ENCODE measurements around the gene SCAP.
"Not testable (repeated sequence)": the region's sequence is repeated elsewhere in the genome, so short reads cannot be mapped to it uniquely, and the experiment has no call there.

SCAP gene

DNA sequence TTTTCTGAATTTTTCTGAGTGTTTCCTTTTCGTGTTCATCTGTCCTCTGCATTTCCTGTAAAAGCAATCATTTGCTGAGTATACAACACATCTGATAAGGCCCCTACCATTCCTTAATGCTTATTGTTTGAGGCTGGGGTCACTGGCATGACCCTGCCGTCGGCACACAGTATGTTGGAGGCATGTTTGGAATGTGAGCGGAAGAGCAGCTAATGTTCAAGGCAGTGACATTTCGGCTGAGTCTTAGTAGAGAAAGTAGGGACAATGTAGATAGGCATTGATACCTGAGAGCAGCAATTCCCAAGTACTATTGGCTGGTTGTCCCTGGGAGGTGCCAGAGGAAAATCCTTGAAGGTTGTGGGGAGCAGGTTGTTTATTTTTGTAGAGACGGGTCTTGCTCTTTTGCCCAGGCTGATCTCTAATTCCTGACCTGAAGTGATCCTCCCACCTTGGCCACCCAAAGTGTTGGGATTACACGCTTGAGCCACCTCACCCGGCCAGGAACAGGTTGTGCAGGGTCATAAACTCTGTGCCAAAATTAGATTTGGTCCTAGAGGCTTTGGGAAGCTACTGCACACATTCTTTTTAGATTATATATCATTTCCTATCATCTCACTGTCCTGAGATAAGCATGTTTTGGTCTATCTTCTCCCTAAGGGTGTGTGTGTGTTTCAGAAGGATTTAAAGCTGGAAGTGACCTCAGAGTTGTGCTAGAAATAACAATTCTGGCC, 81.4 kb downstream of the SCAP start:
- DNase-seq (ENCODE audit: low read depth): no peak

DNA sequence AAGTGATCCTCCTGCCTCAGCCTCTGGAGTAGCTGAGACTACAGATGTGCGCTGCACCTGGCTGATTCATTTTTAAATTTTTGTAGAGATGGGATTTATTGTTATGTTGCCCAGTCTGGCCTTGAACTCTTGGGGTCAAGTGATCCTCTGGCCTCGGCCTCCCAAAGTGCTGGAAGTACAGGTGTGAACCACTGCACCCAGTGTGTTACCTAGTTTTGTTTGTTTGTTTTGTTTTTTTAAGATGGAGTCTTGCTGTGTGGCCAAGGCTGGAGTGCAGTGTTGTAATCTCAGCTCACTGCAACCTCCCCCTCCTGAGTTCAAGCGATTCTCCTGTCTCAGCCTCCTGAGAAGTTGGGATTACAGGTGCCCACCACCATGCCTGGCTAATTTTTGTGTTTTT, 82.8 kb downstream of the SCAP start:
- DNase-seq (ENCODE audit: low read depth): no peak

DNA sequence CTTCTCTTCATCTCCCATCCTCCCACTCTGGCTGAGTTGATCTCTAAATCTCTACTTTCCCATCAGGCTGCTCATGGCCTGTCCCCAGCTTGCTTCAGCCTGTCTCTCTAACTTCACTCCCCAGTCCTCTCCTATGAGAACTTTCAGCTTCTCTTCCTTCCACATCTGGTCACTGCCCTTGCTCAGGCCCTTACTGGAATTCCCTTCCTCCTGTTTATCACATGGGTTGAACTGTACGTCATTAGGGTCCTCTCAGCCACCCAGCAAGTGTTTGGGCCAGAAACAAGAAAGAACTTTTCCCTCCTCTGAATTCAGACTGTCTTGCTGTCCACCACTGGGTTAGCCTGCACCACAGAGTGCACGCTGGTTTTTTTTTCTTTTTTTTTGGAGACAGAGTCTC, 89.9 kb downstream of the SCAP start:
- no peak for DNase-seq (ENCODE audit: low read depth)

DNA sequence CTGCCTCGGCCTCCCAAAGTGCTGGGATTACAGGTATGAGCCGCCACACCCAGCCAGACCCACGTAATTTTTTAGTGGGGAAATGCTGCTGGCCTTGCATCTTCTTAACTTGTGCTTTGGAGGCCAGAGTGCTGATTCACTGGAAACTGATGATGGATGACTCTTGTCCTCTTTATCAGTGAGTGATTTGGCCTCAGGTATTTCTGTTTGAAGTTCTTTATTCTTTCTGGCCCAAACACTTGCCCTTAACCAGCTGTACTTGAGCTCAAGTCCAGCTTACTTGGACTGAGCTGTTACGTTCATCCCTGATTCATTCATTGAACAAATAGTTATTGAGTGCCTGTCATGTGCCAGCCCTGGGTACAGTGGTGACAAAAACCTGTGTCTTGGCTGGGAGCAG, 90.7 kb downstream of the SCAP start:
- no peak for DNase-seq (ENCODE audit: low read depth)

DNA sequence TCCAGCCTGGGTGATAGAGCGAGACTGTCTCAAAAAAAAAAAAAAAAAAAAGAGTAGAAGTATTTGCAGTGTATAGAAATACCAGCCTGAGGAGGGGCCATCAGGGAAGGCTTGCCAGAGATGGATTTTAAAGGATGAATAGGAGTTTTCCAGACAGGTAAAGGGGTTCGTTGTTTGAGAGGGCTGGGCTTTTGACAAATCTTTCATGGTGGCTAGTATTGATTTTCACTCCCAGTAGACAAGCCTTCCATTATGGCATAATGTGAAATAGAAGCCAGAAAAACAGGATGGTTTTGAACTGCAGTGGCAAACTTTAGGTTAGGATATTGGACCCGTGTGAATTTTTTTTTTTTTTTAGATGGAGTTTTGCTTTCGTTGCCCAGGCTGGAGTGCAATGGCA, 91.3 kb downstream of the SCAP start:
- DNase-seq (ENCODE audit: low read depth): no peak

DNA sequence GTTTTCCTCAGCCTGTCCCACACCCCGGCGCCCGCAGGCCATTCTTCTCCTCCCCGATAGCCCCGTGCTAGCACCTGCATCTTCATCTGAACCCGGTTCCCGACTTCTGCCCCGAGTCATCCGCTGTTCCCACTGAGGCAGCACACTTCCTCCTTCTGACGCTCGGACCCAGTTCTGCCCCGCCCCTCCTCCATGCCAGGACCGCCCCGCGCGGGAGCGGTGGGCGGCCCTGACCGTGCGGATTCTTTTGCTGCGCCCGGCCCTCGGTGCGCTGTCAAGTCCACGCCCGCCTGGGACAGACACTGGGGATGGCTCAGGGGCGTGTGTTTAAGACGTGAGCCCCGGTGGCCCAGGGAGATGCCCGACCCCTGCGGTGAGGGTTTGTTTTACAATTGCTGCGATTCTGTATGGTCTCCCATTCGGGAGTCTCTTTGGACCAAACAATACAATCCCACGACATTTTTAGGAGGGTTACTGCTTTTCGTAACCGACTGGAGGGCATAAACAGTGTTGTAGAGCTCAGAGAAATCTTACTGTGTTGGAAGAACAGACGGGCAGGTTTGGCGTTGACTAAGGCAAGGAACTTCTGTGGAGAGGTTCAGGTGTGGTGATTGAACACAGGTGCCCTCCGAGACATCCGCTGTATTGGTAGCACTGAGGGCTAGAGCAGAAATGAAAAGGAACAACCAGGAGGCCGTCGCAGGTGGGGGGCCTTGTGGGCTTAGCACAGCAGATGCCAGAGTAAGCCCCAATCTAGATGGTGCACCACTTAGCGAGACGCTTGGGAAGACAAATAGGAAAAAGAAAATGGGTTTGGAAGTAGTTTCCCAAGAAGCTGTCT, 94.2 kb downstream of the SCAP start:
- peak; percentile 43 for DNase-seq (ENCODE audit: low read depth)

DNA sequence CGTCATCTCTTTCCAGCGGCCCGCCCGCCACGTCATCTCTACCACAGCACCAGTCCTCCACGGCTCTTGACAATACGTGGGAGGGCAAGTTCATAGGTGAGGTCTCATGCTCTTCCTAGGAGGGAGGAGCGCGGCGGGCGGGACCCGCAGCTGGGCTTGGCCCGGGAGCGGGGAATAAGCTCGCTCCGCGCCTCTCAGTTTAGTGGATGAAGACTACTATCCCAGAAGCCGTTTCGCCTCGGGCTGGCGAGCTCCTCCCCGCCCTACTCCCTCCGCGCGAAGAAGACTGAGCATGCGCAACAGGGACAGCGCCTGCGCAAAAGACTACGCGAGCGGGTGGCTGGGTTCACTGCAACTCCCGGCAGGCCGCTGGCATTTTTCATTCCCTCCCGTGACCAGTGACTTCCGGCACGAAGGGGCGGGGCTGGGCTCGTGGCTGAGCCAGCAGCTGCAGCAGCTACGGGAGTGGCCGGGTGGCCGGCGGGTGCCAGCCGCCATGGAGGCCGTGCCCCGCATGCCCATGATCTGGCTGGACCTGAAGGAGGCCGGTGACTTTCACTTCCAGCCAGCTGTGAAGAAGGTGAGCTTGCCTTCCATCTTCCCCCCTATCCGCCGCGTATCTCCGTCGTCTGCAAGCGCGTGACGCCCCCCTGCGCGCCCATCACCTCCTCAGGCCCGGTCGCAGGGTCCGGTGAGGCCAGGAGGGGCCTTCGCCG, 95.0 kb downstream of the SCAP start, which contains the start of gene PTPN23:
Gene PTPN23, plus strand, starts transcription at position 421 of the 716 bp plus-strand sequence. Its CDS starts 76 bp downstream, at position 497.
- DNase-seq (ENCODE audit: low read depth): peak; percentile 97

DNA sequence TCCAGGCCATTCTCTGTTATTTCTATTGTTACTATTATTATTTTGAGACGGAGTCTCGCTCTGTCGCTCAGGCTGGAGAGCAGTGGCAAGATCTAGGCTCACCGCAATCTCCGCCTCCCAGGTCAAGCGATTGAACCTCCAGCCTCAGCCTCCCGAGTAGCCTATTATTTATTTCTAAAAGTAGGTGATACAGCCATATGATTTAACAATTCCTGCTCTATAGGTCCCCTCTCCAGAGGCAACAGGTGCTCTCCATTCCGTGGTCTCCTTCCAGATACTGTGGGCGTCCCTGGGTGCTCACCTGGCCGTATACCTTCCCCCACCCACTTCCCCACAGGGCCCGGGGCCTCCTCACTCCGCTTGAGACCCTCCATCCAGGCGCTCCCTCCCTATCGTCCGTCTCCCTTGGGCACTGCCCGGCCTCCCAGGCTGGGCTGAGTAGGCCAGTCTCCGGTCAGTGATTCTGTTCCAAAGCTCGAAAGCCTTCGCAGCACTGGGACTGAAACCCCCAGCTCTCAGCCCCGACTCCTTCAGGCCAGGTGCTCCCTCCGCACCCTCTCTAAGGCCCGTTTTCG, 95.6 kb downstream of the SCAP start:
- no peak for DNase-seq (ENCODE audit: low read depth)

DNA sequence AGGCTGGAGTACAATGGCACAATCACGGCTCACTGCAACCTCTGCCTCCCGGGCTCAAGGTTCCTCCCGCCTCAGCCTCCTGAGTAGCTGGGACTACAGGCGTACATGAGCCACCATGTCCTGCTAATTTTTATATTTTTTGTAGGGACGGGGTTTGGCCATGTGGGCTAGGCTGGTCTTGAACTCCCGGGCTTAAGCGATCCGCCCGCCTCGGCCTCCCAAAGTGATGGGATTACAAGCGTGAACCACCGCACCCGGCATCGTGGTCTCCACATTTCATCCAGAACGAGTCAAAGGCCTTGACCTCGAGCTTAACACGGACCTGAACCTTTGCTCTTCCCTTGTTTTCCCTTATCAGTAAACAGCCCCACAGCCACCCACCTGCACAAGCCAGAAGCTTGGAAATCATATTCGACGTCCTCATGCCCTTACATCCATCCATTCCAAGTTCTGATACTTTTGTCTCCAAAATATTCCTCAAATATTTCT, 96.3 kb downstream of the SCAP start:
- DNase-seq (ENCODE audit: low read depth): no peak

DNA sequence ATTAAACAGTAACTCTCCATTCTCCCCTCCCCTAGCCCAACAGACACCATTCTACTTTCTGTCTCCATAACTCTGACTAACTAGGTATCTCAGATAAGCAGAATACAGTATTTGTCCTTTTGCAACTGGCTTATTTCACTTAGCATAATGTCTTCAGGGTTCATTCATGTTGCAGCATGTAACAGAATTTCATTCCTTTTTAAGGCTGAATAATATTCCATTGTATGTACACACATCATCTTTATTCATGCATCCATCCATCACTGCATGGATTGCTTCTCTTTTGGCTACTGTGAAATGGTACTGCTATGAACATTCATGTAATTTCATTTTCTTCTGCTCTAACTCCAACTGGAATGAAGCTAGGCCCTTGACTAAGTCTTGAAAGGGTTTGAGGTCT, 96.9 kb downstream of the SCAP start:
- DNase-seq (ENCODE audit: low read depth): no peak

DNA sequence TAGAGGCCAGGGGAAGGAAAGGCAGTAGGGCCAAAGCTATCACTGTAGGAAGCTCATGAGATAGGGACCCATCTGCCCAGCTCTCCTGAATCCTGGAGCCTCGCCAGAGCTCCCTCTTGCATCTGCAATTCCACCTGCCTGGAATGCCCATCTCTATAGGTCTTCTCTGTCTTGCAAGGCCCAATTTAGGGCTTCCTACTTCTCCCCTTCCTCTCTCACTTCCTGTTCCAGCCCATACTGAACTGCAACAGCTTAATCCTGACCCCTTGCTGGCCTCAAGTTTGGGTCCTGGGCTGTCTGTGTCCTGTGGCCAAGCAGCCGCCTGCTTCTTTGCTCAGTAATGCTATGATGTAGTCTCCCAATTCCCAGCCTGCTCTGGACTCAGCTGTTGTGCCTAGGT, 98.6 kb downstream of the SCAP start:
- no peak for DNase-seq (ENCODE audit: low read depth)

DNA sequence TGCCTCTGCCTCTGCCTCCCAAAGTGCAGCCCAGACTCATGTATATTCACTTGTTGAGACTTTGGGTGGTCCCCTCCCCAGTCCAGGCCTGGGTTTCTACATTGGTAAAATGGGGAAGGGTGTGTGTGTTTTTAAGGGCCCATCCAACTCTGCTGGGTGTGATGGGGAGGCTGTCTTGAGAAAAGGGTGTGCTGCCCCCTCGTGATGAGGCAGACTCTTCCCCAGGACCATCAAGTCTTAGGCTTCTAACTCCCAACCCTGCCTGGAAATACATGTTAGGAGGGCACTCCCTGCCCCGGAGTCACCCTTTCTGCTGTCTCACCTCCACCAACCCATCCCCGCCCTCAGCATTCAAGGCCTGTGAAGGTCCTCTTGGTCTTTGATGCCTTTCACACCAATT, 99.3 kb downstream of the SCAP start:
- no peak for DNase-seq (ENCODE audit: low read depth)

DNA sequence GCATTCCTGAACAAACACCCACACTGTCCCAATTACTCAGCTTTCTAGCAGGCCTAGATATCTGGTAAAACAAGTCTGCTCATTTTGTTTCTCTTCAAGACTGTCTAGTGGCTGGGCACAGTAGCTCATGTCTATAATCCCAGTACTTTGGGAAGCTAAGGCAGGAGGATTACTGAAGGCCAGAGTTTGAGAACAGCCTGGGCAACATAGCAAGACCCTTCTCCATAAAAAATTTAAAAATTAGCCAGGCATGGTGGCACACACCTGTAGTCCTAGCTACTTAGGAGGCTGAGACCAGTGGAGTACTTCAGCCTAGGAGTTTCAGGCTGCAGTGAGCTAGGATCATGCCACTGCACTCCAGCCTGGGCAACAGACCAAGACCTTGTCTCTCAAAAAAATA, 101.2 kb downstream of the SCAP start:
- no peak for DNase-seq (ENCODE audit: low read depth)

DNA sequence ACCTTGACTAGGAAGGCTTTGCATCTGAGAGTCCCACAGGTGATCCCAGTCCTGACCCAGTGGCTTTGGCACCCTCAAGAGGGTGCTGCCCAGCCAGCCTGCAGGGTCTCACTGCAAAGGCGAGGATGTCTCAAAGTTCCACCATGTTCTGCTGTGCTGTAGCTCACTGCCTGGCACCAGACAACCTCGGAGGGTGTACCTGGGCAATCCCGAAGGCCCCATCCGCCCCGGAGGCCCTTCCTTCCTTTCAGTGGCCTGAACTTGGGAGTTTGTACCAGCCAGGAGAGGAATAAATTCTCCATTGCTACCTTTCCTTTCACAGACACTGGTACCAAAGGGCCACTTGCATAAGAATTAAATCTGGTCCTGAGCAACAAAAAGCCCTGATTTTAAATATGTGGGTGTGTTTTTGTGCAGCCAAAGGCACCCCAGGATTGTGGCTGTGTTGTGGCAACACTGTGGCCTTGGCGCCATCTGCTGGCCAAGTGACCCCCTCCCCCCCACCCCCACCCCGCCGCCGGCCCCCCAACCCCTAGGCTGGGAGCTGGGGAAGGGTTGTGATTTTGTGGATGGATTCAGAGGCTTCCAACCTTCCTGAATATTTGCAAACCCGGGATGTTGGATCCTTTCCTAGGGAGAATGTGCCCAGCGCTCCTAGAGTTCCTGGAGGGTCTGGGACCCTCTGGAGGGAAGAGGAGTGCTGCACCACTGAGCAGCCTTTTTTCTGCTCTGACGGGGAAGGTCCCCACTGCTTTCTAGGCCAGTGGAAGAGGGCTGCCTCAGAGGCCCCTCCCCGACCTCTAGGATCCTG, 104.6 kb downstream of the SCAP start:
- no peak for DNase-seq (ENCODE audit: low read depth)

DNA sequence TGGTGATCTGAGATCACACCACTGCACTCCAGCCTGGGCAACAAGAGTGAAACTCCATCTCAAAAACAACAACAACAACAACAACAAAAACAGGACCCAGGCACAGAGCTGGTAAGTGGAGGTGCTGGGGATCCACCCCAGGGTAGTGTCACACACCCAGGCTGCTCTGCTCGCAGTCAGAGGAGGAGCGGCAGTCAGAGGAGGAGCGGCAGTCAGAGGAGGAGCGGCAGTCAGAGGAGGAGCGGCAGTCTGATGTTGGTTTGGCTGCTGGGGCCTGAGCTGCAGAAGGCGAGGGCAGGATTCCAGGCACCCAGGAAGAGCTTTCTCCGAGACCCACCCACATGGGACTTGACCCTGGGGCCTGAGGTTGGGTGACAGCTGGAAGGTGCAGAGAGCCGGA, 105.7 kb downstream of the SCAP start:
- DNase-seq (ENCODE audit: low read depth): not testable (repeated sequence)

DNA sequence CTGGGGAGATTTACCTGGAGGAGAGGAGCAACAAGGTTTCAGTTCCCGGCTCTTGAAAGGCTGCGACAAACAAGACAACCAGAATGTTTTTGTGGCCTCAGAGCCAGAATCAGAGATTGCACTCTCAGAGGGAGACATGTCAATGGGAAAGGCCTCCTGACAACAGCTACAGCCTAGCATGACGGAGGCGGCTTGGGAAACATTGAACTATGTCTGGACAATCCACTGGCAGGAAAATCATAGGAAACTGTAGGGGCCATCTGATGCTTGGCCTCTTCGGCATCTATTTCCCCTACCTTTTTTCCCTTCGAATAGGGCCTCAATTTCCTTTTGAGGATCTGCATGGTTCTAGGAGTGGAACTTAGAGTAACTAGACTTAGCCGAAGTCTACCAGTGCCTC, 108.1 kb downstream of the SCAP start:
- DNase-seq (ENCODE audit: low read depth): no peak

DNA sequence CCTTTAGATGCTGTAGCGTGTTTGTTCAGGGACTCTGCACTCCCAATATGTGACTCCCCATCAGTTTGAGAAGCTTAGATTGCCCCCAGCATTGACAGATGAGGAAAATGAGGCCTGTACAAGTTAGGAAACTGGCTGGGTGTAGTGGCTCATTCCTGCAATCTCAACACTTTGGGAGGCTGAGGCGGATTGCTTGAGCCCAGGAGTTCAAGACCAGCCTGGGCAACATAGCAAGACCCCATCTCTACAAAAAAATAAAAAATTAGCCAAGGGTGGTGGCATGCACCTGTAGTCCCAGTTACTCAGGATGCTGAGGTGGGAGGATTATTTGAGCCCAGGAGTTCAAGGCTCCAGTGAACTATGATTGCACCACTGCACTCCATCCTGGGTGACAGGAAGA, 108.9 kb downstream of the SCAP start:
- DNase-seq (ENCODE audit: low read depth): no peak

DNA sequence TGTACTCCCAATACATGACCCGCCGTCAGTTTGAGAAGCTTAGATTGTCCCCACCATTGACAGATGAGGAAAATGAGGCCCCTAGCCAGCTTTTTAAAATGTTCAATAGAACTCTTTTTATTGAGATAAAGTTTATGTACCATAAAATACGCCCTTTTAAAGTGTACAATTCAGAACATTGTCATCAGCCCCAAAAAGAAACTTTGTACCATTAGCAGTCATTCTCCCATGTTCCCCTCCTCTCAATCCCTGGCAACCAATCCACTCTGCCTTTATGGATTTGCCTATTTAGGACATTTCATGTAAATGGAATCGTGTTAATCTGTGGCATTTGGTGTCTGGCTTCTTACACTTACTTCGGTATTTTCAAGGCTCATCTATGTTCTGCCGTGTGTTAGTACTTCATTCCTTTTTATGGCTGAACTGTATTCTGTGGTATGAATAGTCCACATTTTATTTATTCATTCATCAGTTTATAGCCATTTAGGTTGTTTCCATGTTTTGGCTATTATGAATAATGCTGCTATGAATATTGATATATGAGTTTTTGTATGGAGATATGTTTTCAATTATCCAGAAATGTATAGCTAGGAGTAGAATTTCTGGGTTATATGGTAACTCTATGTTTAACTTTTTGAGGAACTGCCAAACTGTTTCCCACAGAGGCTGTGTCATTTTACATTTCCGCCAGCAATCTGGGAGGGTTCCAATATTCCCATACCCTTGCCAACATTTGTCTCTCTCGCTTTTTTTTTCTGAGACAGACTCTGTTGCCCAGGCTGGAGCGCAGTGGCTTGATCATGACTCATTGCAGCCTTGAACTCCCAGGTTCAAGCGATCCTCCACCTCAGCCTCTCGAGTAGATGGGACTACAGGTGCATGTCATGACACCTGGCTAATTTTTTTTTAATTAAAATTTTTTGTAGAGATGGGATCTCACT, 110.3 kb downstream of the SCAP start:
- DNase-seq (ENCODE audit: low read depth): no peak

Measured in stimulated activated CD4-positive, alpha-beta T cell treated with anti-CD3 and anti-CD28 coated beads, Interleukin-2, amount 100 ng/mL, for 4 hours (primary cell).